Right lobe of liver (tissue), 6 donors: ENCODE data around the gene CYP2C8. TPM values are rescaled to one million over a fixed set of nuclear protein-coding genes. Genes with fewer than 3 reads are reported as not detected.
"Not testable (repeated sequence)": the region's sequence is repeated elsewhere in the genome, so short reads cannot be mapped to it uniquely, and the experiment has no call there.

Source experiments
- ATAC-seq, 4 donors: fragments of 200-7000 bp; cut with Tn5 transposase; one replicate each; pipeline ENCODE4 v1.9.1; 2020; ENCODE audit warnings: mild to moderate bottlenecking in 4 of 4, moderate library complexity in 4 of 4
- DNase-seq, 3 donors: peaks; one replicate each; pipeline ENCODE4 v3.0.0-alpha.2; 2020
- H3K27ac ChIP-seq, 3 donors: fragments of 200-600 bp; one replicate each; pipeline ENCODE4 v1.8.0; 2022
- H3K27me3 ChIP-seq, 2 donors: fragments of 200-600 bp; one replicate each; pipeline ENCODE4 v1.8.0; 2022
- H3K36me3 ChIP-seq, 4 donors: fragments of 200-600 bp; sonication (generic) in 1 of 4; one replicate each; pipeline versions ENCODE4 v1.5.1 to v1.8.0; 2017 to 2022; ENCODE audit warnings: control low read depth in 1 of 4
- H3K4me1 ChIP-seq, 4 donors: fragments of 200-600 bp; sonication (generic) in 1 of 4; one replicate each; pipeline versions ENCODE4 v1.5.1 to v1.8.0; 2017 to 2022; ENCODE audit warnings: control low read depth in 1 of 4
- H3K4me3 ChIP-seq, 3 donors: fragments of 200-600 bp; one replicate each; pipeline ENCODE4 v1.8.0; 2022
- H3K9me3 ChIP-seq, 4 donors: fragments of 200-600 bp; sonication (generic) in 1 of 4; one replicate each; pipeline versions ENCODE4 v1.5.1 to v1.8.0; 2017 to 2022; ENCODE audit warnings: control low read depth in 1 of 4
- CTCF ChIP-seq, 4 donors: fragments of 200-600 bp in 3 of 4; fragments of 450-650 bp in 1 of 4; IDR thresholded peaks; one replicate each; pipeline versions ENCODE4 v1.5.1 to v1.8.0; 2016 to 2022; ENCODE audit warnings: antibody characterized with exemption in 4 of 4, mild to moderate bottlenecking in 2 of 4
- POLR2A ChIP-seq: fragments of 450-650 bp; IDR thresholded peaks from one replicate; pipeline ENCODE4 v1.6.1; 2017; ENCODE audit warnings: antibody characterized with exemption, mild to moderate bottlenecking
- WGBS: methylation state at CpG from one replicate; pipeline ENCODE4 v1.1.6; 2018; ENCODE audit warnings: low coverage, low lambda C conversion rate; ENCODE audit not compliant: insufficient coverage; ENCODE audit errors: missing lambda C conversion rate; 5-methylcytosine and 5-hydroxymethylcytosine counted together
- intact Hi-C, 2 donors: fragments of 100-400 bp; cut with DNase I; formaldehyde crosslinking; loops; one replicate each; pipeline versions ENCODE4 v1.11.2 to v1.14.1; 2022
- total RNA-seq, 6 experiments: library from RNA; depleted of rRNA in 2 of 6; stranded (reverse); fragments of >200 nt in 2 of 6; fragmentation: NEBNext Ultra II Directional in 3 of 6; extraction: Animal tissue kit (Norgen Biotek cat#: 25700) in 3 of 6; gene quantifications; one replicate each; pipeline versions ENCODE4 v1.1.0 to v1.2.4, GENCODE V29; 2016 to 2023
- donor health status: DM: no; HTN: yes; CAD: no.
- donor health status: DM: no; HTN: no; CAD: no.
- donor health status: DM: no; HTN: no; CAD: no.
- donor health status: DM: no; HTN: yes; CAD: no.
- donor health status: DM: no; HTN: yes; CAD: no.

Gene CYP2C8
- total RNA-seq, 6 experiments from 2014 or later, result 176 to 3,507 (median 1,131) TPM

DNA sequence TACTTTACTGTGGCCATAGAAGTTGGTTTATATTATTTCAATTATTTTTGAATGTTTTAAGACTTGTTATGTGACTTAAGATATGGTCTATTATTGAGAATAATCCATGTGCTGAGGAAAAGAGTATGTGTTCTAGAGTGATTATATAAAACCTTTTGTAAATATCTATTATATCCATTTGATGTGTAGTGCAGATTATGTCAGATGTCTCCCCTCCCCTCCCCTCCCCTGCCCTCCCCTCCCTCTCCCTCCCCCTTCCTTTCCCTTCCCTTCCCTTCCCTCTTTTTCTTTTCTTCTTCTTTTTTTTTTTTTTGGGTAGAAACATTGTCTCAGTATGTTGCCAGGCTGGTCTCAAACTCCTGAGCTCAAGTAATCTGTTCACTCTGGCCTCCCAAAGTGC lies 8.3 kb upstream of the CYP2C8 start:
- H3K27ac ChIP-seq, result no peak overlapping the region
- H3K9me3 ChIP-seq, result no peaks in the 10 kb centered on the region
- ATAC-seq (no peak), DNase-seq (no peak)
- intact Hi-C loops, result no loop called here
- no peaks in the 10 kb centered on the region for H3K27me3 ChIP-seq
- H3K4me3 ChIP-seq, result no peak overlapping the region
- H3K4me1 ChIP-seq, result peaks cover 0 to 15% (median 1%) of the 10 kb centered on the region in 4 donors
- TF ChIP-seq CTCF (IDR thresholded peaks at IDR 0.05) (no peak), POLR2A (no peak)
- H3K36me3 ChIP-seq, result no peaks in the 10 kb centered on the region

- WGBS, result 11% methylated on average over 3 of the region's 3 CpGs
- no peaks in the 10 kb centered on the region for H3K27me3 ChIP-seq
- ATAC-seq, result peak; percentile 61 to 78 (median 70)
- peaks cover 0 to 28% (median 7%) of the 10 kb centered on the region in 4 donors for H3K36me3 ChIP-seq
- no peaks in the 10 kb centered on the region for H3K9me3 ChIP-seq
- intact Hi-C loops, result no loop called here
- H3K4me3 ChIP-seq, result peak overlapping the region in 2 of 3 donors; percentile 56 to 65
- peaks cover 0 to 27% (median 6%) of the 10 kb centered on the region in 4 donors for H3K4me1 ChIP-seq
- DNase-seq, result no peak
- peak overlapping the region; percentile 45 to 95 (median 57) for H3K27ac ChIP-seq
- TF ChIP-seq POLR2A (no peak), CTCF (IDR thresholded peaks at IDR 0.05) (no peak)
Observed at GRCh38 chr10:95071107-95071660, 1.9 kb upstream of the CYP2C8 start.

DNA sequence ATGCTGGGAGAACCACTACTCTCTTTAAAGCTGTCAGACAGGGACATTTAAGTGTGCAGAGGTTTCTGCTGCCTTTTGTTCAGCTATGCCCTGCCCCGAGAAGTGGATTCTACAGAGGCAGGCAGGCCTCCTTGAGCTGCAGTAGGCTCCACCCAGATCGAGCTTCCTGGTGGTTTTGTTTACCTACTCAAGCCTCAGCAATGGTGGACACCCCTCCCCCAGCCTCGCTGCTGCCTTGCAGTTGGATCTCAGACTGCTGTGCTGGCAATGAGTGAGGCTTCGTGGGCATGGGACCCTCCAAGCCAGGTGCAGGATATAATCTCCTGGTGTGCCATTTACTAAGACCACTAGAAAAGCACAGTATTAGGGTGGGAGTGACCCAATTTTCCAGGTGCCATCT lies 5.2 kb downstream of the CYP2C8 start:
- peak in 2 of 3 donors; percentile 64 to 70 for DNase-seq
- intact Hi-C loops, H3K27me3 ChIP-seq, ATAC-seq, H3K4me1 ChIP-seq, H3K9me3 ChIP-seq: not testable (repeated sequence)
- H3K36me3 ChIP-seq, result peaks cover 0 to 60% (median 14%) of the 10 kb centered on the region in 4 donors
- peak overlapping the region in 1 of 3 donors; percentile 65 for H3K4me3 ChIP-seq
- WGBS, result 59% methylated on average over 3 of the region's 4 CpGs
- H3K27ac ChIP-seq, result peak overlapping the region in 1 of 3 donors; percentile 95

DNA sequence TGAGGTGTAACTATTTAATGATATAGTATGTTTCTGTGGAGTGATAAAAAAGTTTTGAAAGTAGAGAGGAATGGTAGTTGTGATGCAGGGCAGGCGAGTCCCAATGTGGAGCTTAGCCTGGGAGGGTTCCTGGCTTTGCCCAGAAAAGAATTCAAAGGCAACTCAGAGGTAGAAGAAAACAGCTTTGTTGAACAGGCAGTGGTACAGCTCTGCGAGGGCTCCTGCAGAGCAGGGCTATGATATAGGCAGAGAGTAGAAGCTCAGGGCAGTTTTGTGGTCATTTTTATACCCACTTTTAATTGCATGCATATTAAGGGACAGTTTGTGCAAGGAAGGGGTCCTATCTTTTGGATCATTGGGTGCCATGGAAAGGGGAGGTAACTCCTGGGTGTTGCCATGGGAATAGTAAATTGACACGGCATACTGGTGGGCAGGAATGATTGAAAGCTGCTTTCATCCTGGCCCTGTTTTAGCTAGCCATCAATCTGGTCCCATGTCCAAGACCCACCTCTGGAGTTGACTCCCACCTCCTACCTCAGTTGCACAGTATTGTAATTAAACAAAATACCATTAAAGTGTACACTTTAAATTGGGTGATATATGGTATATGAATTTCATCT lies 12.4 kb downstream of the CYP2C8 start:
- H3K4me1 ChIP-seq, result peaks cover 0 to 18% (median 7%) of the 10 kb centered on the region in 4 donors
- DNase-seq (no peak), ATAC-seq (peak; percentile 42 to 66 (median 52))
- no peaks in the 10 kb centered on the region for H3K27me3 ChIP-seq
- H3K4me3 ChIP-seq, result peak overlapping the region in 1 of 3 donors; percentile 35
- H3K36me3 ChIP-seq, result peaks cover 0 to 69% (median 19%) of the 10 kb centered on the region in 4 donors
- H3K27ac ChIP-seq, result no peak overlapping the region
- no peaks in the 10 kb centered on the region for H3K9me3 ChIP-seq
- WGBS, result 59% methylated on average over 3 of the region's 3 CpGs
- intact Hi-C loops, result no loop called here
- TF ChIP-seq CTCF (IDR thresholded peaks at IDR 0.05), result no peak
- no peak for TF ChIP-seq POLR2A

- no peaks in the 10 kb centered on the region for H3K9me3 ChIP-seq
- H3K27me3 ChIP-seq, result no peaks in the 10 kb centered on the region
- H3K27ac ChIP-seq, result peak overlapping the region in 1 of 3 donors; percentile 47
- peaks cover 0 to 99% (median 29%) of the 10 kb centered on the region in 4 donors for H3K36me3 ChIP-seq
- ATAC-seq (peak; percentile 3 to 56 (median 29)), DNase-seq (no peak)
- H3K4me1 ChIP-seq, result peaks cover 0 to 29% (median 4%) of the 10 kb centered on the region in 4 donors
- no peak overlapping the region for H3K4me3 ChIP-seq
- WGBS, result 58% methylated on average over 2 of the region's 2 CpGs
- intact Hi-C loops, result no loop called here
- TF ChIP-seq CTCF (IDR thresholded peaks at IDR 0.05), result no peak
- no peak for TF ChIP-seq POLR2A
Observed at GRCh38 chr10:95049919-95050318, 19.4 kb downstream of the CYP2C8 start.
